Activated CD4-positive, alpha-beta T cell treated with anti-CD3 and anti-CD28 coated beads, Interleukin-2, amount 10 ng/mL, durations not matched to agents 24 days and 14 days (primary cell): ENCODE results near the gene LHX5. TPM values are rescaled to one million over a fixed set of nuclear protein-coding genes. Genes with fewer than 3 reads are reported as not detected.

Source experiments
- DNase-seq: peaks from one replicate; pipeline ENCODE4 v3.0.0; 2022
- H3K27ac Mint-ChIP-seq: one replicate; pipeline ENCODE4 v1.8.0; 2022; ENCODE audit warnings: mild to moderate bottlenecking, mixed read lengths
- H3K27me3 Mint-ChIP-seq: one replicate; pipeline ENCODE4 v1.8.0; 2022; ENCODE audit warnings: mixed read lengths
- H3K36me3 Mint-ChIP-seq: one replicate; pipeline ENCODE4 v1.8.0; 2022; ENCODE audit warnings: low read depth, mild to moderate bottlenecking, mixed read lengths
- H3K4me1 Mint-ChIP-seq: one replicate; pipeline ENCODE4 v1.8.0; 2021; ENCODE audit warnings: mixed read lengths
- H3K4me3 Mint-ChIP-seq: one replicate; pipeline ENCODE4 v1.8.0; 2022; ENCODE audit warnings: mild to moderate bottlenecking, moderate library complexity, mixed read lengths
- H3K9me3 Mint-ChIP-seq: one replicate; pipeline ENCODE4 v1.8.0; 2021; ENCODE audit warnings: mixed read lengths
- intact Hi-C: fragments of 100-400 bp; cut with micrococcal nuclease; formaldehyde crosslinking; loops from one replicate; pipeline ENCODE4 v1.15.1; 2023
- total RNA-seq: library from RNA; stranded (reverse); gene quantifications from 2 replicates; pipeline ENCODE4 v1.2.3, GENCODE V29; 2022

The LHX5 gene
- total RNA-seq, 1 donor from 2014 or later: not detected

DNA sequence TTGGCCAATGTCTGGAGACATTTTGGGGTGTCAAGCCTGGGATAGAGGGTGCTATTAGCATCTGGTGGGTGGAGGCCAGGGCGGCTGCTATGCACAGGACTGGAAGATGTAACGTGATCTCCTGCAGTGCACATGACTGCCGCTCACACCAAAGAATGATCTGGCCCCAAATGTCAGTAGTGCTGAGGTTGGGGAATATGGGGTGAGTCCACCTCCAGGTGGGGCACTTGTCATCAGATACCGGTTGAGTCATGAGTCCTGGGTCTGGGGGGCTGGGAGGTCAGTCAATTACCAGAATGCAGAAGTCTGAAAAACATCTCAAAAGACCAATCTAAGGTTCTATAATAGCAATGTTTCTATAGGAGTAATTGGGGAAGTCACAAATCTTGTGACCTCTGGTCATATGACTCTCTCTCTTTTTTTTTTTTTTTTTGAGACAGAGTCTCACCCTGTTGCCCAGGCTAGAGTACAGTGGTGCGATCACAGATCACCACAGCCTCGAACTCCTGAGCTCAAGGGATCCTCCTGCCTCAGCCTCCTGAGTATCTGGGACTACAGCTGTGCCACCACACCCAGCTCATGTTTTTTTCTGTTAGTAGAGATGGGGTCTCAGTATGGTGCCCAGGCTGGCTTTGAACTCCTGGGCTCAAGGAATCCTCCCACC, 55.4 kb downstream of the LHX5 start:
- Mint-ChIP-seq H3K4me3 (no peak overlapping the region), H3K4me1 (no peaks in the 10 kb centered on the region), H3K27ac (no peak overlapping the region), H3K9me3 (no peaks in the 10 kb centered on the region), H3K27me3 (peaks cover 7% of the 10 kb centered on the region), H3K36me3 (no peaks in the 10 kb centered on the region)
- no peak for DNase-seq
- intact Hi-C loops: no loop called here

DNA sequence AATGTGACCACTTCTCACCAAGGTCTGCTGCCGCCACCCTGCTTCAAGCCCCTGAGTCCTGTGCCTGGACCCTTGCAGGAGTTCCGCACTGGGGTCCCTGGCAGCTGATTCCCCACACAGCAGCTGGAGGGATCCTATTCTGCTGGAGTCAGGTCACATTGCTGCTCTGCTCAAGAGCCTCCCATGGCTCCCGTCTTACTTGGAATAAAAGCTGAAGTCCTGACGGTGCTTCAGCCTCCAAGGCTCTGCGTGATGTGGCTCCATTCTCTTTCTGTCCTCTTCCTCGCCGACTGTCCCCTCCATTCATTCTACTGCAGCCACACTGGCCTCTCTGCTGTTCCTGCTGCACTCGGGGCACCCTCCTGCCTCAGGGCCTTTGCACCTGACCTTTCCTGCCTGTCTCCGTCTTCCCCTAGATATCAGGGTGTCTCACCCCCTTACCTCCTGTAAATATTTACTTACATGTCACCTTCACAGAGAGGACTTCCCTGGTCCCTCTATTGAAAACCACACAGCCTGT, 57.1 kb downstream of the LHX5 start:
- Mint-ChIP-seq H3K9me3 (no peaks in the 10 kb centered on the region), H3K27ac (no peak overlapping the region), H3K4me1 (no peaks in the 10 kb centered on the region), H3K36me3 (no peaks in the 10 kb centered on the region), H3K27me3 (peaks cover 7% of the 10 kb centered on the region), H3K4me3 (no peak overlapping the region)
- DNase-seq: no peak
- intact Hi-C loops: no loop called here

DNA sequence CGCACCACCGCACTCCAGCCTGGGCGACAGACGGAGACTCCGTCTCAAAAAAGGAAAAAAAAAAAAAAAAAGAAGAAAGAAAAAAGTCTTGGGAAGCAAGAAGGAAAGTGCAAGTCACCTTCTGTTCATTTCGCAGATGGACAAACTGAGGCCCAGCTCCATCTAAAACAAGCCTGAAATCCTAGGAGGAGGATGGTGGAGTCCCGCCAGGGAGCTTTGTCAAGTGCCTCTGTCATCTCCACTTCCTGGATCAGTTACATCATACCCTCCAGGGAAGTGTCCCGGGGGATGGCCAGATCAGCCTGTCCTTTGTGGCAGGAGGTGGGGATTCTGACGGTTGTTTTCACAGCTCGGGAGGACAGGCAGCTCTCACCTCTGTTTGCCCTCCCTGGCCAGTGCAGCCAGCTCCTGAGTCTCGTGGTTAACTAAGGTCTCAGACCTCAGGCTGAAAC, 58.2 kb downstream of the LHX5 start:
- intact Hi-C loops: no loop called here
- Mint-ChIP-seq H3K4me1 (no peaks in the 10 kb centered on the region), H3K9me3 (no peaks in the 10 kb centered on the region), H3K27me3 (peaks cover 7% of the 10 kb centered on the region), H3K36me3 (no peaks in the 10 kb centered on the region), H3K27ac (no peak overlapping the region), H3K4me3 (no peak overlapping the region)
- no peak for DNase-seq

Other genes with a start within 250 kb of the LHX5 start
- 19.5 and 20.0 TPM in 2 replicates for gene SLC8B1, start 136.8 kb downstream of the LHX5 start, total RNA-seq
- 16.0 and 16.3 TPM in 2 replicates for gene PLBD2, start 113.3 kb downstream of the LHX5 start, total RNA-seq
- gene SDS, start 68.0 kb downstream of the LHX5 start, total RNA-seq: not detected in 2 replicates
- gene SDSL, start 49.5 kb downstream of the LHX5 start, total RNA-seq: 0.61 and 0.78 TPM in 2 replicates